Measurements from ENCODE around the gene MRPL24.

Gene MRPL24

GRCh38 chr1:156692441-156692924, 48.4 kb downstream of the MRPL24 start:
- no peak for DNase-seq (ENCODE audit: low spot score)

GRCh38 chr1:156691665-156692440, 49.0 kb downstream of the MRPL24 start:
- no peak for DNase-seq (ENCODE audit: low spot score)

- no peak for DNase-seq (ENCODE audit: low spot score)
These were observed 49.7 kb downstream of the MRPL24 start for GRCh38 chr1:156691191-156691590.

GRCh38 chr1:156690675-156691036, 50.2 kb downstream of the MRPL24 start:
- no peak for DNase-seq (ENCODE audit: low spot score)

GRCh38 chr1:156689953-156690674, 50.8 kb downstream of the MRPL24 start:
- DNase-seq (ENCODE audit: low spot score): no peak

GRCh38 chr1:156689035-156689952, 51.6 kb downstream of the MRPL24 start:
- peak; percentile 86 for DNase-seq (ENCODE audit: low spot score)
